GM19238 (cell line): ENCODE measurements around the gene CPLX1.
"Not testable (repeated sequence)": the region's sequence is repeated elsewhere in the genome, so short reads cannot be mapped to it uniquely, and the experiment has no call there.

ENCODE experiments used
- DNase-seq: peaks from one replicate; pipeline ENCODE4 v3.0.0; 2011; ENCODE audit warnings: low spot score; ENCODE audit not compliant: insufficient read length

The CPLX1 gene

DNA sequence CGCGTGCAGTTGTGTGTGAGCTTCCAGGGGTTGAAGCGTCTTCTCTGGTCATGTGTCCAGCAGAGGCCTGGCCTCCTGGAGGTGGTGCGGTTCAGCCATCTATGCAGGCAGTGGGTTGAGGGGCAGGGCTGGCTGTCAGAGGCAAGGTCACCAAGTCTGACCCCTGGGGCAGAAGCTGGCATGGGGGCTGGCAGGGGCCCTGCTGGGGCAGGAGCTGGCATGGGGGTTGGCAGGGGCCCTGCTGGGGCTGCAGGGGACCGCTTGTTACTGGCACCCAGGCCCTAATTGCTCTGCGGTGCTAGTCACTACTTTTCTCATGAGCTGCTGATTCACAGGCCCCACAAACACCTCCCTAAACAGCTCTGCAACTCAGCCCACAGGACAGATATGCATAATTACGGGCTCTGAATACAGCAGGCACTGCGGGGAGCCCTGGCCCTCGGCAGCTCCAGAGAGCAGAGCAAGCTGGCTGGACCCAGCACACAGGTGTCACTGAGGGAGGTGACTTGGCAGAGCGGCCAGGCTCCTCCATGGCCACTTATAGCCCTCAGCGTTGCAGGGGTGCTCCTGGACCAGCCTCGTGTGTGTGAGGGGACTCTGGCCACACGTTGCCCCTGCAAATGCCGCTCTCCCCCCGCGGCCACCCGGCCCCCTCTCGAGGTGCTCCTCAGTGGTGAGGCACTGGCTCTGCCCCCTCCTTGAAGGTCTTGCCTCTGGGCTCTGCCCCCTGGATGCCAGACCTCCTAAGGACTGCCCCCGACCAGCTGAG lies 32.7 kb downstream of the CPLX1 start:
- no peak for DNase-seq

DNA sequence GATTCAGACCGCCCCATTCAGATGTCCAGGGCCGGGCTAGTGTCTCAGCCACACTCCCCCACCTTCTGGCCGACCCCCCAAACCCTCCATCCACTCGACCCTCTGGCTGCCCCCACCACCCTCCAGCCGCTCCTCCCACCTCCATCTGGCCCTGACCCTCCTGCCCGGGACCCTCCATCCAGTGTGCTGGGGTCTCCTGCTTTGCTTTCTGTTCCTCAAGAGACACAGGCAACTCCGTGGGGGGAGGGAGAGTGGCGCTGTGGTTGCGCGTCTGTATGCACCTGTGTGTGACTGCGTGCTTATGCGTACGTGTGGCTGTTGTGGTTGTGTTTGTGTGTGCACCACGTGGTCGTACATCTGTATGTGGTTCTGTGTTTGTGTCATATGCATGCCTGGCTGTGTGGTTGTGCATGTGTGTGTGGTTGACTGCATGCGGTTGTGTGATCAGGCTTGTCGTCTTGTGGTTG lies 33.3 kb downstream of the CPLX1 start:
- no peak for DNase-seq

- no peak for DNase-seq
Measured at GRCh38 chr4:791898-792625, 33.9 kb downstream of the CPLX1 start.

- DNase-seq = no peak
Measured at GRCh38 chr4:791252-791897, 34.6 kb downstream of the CPLX1 start.

DNA sequence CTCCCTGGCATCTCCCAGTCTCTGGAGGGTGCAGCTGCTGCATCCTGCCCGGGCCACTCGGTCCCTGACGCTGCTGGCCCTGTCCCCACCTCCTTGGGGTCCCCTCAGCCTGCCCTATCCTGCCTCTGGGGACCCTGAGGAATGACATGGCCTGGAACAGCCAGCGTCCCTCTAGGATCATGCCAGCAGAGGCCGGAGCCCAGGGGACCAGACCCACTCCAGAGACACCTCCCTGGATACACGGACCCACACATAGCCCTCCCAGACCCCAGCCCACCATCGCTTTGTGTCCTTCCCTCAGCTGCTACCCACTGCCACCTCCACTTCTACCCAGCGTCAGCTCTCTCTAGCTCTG lies 35.5 kb downstream of the CPLX1 start:
- no peak for DNase-seq

GRCh38 chr4:789571-790465 lies 36.1 kb downstream of the CPLX1 start:
- DNase-seq = no peak

- DNase-seq = no peak
Measured at GRCh38 chr4:788636-789297, 37.2 kb downstream of the CPLX1 start.

GRCh38 chr4:788006-788635 lies 37.8 kb downstream of the CPLX1 start:
- no peak for DNase-seq

DNA sequence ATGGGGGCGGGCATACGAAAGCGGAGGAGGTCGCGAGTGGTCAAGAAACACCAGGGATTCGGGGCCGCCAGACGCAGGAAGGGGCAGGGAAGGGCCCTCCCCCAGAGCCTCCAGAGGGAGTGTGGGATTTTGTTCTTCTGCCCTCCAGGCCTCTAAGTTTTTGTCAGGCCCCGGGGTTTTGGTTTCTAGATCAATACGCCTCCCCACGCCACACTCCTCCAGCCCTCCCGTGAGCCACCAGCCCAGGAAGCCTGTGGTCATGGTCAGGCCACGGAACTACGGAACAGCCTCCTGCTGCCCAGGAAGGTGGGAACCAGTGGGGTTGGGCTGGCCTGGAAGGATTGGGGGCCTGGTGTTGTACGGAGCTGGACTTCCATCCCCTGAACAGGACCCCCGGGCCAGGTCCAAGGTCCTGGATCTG lies 38.4 kb downstream of the CPLX1 start:
- DNase-seq = no peak

DNA sequence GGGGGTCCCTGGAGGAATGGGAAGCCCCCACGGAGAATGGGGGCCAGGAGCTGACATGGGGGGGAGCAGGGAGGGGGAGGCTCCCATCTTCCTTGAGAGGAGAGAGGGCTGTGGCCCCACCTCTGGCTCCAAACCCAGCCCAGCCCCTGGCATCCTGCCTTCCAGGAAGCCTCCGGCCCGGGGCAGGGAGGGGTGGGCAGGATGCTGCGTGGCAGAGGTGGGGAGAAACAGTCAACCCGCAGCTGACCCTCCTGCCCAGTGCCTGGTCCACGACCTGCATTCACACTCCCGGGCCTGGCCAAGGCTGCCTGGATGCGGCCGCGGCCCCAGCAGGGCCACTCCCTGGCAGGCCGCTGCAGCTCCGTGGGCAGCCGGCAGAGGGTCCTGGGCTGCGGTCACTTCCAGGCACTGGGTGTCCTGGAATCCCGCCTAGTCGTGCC lies 39.0 kb downstream of the CPLX1 start:
- DNase-seq = no peak

- no peak for DNase-seq
Measured at GRCh38 chr4:786074-786741, 39.7 kb downstream of the CPLX1 start.

DNA sequence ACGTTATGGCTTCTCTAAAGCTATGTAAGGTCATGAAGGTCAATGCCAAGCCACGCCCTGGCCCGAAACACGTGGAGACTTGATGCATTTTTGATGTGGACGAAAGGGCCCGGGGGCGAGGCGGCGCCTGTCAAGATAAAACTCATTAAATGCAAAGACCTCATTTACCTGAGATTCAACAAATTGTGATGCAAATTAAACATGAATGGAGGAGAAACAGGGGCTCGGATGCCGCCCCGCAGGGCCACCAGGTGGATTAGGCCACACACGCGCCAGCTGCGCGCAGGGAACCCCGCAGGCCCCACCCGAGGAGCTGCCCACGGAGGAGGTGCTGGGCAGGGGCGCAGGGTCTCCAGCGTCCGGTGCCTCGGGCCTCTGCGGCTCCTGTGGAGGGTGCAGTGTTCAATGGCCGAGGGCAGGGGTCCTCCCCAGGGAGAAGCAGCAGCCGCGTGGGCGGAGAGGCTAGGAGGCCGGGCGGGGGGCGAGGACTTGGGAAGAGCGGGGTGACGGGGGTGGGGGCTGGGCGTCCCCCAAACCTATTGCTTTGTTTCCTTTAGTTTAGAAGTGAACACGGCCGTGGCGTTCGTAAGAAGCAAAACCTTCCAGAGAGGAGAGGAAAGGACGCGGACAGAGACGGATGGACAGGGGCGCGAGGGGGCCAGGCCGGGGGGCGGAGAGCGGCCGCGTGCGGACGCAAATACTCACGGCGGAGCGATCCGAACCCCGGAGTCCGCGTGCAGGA lies 40.4 kb downstream of the CPLX1 start:
- DNase-seq = no peak

DNA sequence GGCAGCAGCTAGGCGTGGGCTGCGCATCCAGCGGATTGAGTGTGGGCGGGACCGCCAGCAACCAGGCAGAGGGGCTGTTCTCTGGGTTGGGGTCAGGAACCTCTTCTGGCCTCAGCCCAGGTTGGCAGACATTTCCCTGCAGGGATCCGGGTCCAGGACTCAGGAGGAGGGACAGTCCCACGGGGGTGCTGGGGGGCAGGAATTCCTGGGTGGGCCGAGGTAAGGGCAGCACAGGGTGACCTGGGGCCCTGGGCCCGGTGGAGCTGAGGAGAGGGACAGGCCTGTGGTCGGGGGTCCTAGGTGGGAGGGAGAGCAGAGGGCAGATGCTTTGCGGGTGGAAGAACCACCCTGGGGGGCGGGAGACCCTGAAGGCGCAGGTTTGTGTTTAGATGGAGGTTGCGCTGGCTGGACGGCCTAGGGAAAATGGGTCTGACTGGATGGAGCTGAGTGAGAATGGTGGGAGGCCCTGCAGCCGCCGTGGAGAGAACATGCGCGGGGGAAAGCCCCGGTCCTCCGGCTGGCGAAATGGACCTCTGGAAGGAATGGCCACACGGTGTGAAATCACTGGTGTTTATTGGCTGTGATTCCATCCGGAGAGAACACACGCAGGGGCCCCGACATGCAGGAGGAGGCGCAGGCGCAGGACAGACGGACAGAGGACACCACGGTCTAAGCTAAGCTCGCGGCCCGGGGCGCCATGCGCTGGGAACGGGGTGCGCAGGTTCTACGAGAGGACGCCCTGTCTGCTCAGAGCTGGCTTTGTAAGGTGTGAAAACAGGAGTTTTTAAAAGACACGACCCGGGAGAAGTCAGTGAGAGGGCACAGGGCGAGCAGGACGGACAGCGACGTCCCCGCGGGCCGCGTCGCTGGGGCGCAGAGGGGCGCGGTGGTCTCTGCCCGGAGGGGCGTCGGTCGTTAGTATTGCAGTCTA lies 41.3 kb downstream of the CPLX1 start:
- DNase-seq = no peak

GRCh38 chr4:781493-782216 lies 44.3 kb downstream of the CPLX1 start:
- peak; percentile 96 for DNase-seq

DNA sequence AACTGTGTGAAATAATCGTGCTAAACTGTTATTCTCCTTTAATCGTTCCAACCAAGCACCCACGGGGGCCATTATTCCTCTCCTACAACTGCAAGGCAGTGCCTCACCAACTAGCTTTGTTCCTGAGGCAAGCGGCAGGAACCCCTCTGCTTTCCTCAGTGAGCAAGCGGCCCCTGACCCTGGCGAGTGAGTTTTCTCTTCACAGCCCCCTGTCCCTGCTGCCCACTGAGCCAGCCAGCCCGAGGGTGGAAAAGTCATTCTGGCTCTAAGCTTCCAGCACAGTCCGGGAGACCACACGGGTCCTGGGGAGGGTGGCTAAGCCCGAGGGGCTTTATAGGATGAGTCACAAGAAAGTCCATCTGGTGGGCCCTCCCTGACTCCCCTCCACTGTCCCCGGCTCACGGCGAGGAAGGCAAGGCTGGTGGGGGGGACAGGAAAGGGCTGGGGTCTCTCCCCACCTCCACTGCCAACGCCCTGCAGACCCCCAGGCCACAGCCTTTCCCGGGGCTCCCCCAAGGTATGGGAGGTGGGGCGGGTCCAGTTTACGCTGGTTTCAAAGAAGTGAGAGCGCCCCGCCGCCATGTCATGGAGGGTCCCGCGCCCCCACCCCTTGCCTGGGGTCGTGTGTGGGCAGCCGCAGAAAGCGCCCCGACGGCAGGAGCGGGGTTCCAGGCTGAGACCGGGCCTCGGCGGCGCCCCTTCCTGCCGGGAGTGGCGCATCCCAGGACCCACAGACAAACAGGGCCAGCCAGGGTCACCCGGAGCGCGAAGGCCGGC lies 45.0 kb downstream of the CPLX1 start:
- DNase-seq = no peak

GRCh38 chr4:780255-780654 lies 45.7 kb downstream of the CPLX1 start:
- DNase-seq = not testable (repeated sequence)
